Osteoblast (primary cell): ENCODE measurements around the gene HMGCS2. TPM values are rescaled to one million over a fixed set of nuclear protein-coding genes. Genes with fewer than 3 reads are reported as not detected.

Experiments
- DNase-seq: peaks from one replicate; pipeline ENCODE4 v3.0.0; 2011; ENCODE audit warnings: low spot score, mixed read lengths; ENCODE audit not compliant: insufficient read length; ENCODE audit errors: missing footprints
- H2AFZ ChIP-seq: 2 replicates; pipeline ENCODE4 v1.6.0; 2011; ENCODE audit warnings: mild to moderate bottlenecking, low read length
- H3K27ac ChIP-seq: 2 replicates; pipeline ENCODE4 v1.5.1; 2011; ENCODE audit warnings: mild to moderate bottlenecking, low read depth, low read length, moderate library complexity
- H3K27me3 ChIP-seq: 2 replicates; pipeline ENCODE4 v1.6.0; 2012; ENCODE audit warnings: mild to moderate bottlenecking, control low read depth, inconsistent platforms, low read length, moderate library complexity; ENCODE audit not compliant: insufficient read depth
- H3K36me3 ChIP-seq: 2 replicates; pipeline ENCODE4 v1.5.1; 2011; ENCODE audit warnings: mild to moderate bottlenecking, low read length, control low read depth, moderate library complexity; ENCODE audit not compliant: insufficient read depth
- H3K4me1 ChIP-seq: 2 replicates; pipeline ENCODE4 v1.5.1; 2011; ENCODE audit warnings: mild to moderate bottlenecking, low read length, control low read depth, moderate library complexity; ENCODE audit not compliant: insufficient read depth
- H3K4me2 ChIP-seq: 2 replicates; pipeline ENCODE4 v1.6.0; 2011; ENCODE audit warnings: mild to moderate bottlenecking, low read length; ENCODE audit not compliant: insufficient read depth
- H3K4me3 ChIP-seq: fragments of 200-600 bp; sonication (generic); 3 replicates; pipeline ENCODE4 v1.5.1; 2012; ENCODE audit warnings: mild to moderate bottlenecking, low read length, inconsistent platforms; ENCODE audit not compliant: insufficient read depth
- H3K79me2 ChIP-seq: 2 replicates; pipeline ENCODE4 v1.6.0; 2012; ENCODE audit warnings: mild to moderate bottlenecking, low read length, control low read depth, inconsistent platforms; ENCODE audit not compliant: insufficient read depth
- H3K9me3 ChIP-seq: 2 replicates; pipeline ENCODE4 v1.5.1; 2011; ENCODE audit warnings: low read depth, low read length, control low read depth
- H4K20me1 ChIP-seq: 2 replicates; pipeline ENCODE4 v1.6.0; 2012; ENCODE audit warnings: mild to moderate bottlenecking, low read length, control low read depth; ENCODE audit not compliant: insufficient read depth
- CTCF ChIP-seq: IDR thresholded peaks from 2 replicates; pipeline ENCODE4 v1.5.1; 2011; ENCODE audit warnings: mild to moderate bottlenecking, low read depth, low read length, moderate library complexity; ENCODE audit errors: extremely low read depth
- total RNA-seq: library from RNA; depleted of rRNA; stranded (reverse); fragments of >200 nt; gene quantifications from 2 replicates; pipeline ENCODE4 v1.2.3, GENCODE V29; 2012

Gene HMGCS2
- total RNA-seq, 1 donor = not detected

- no peak overlapping the region for H2AFZ ChIP-seq
- peaks cover 11% of the 10 kb centered on the region for H3K4me1 ChIP-seq
- TF ChIP-seq CTCF = no peak
- no peaks in the 10 kb centered on the region for H3K9me3 ChIP-seq
- H3K36me3 ChIP-seq = no peaks in the 10 kb centered on the region
- H3K27ac ChIP-seq = no peak overlapping the region
- no peaks in the 10 kb centered on the region for H3K79me2 ChIP-seq
- H3K4me3 ChIP-seq = no peak overlapping the region
- no peak for DNase-seq
- no peaks in the 10 kb centered on the region for H4K20me1 ChIP-seq
- H3K4me2 ChIP-seq = no peak overlapping the region
- peaks cover 3% of the 10 kb centered on the region for H3K27me3 ChIP-seq
These were observed 28.5 kb upstream of the HMGCS2 start for GRCh38 chr1:119797162-119797561.

GRCh38 chr1:119795261-119796200 lies 26.8 kb upstream of the HMGCS2 start:
- no peak for TF ChIP-seq CTCF

GRCh38 chr1:119794876-119795240 lies 26.2 kb upstream of the HMGCS2 start:
- Histone ChIP-seq H3K9me3 (no peaks in the 10 kb centered on the region), H4K20me1 (no peaks in the 10 kb centered on the region), H3K4me3 (no peak overlapping the region), H3K36me3 (no peaks in the 10 kb centered on the region), H3K27me3 (peaks cover 3% of the 10 kb centered on the region), H3K4me1 (peaks cover 11% of the 10 kb centered on the region), H3K27ac (no peak overlapping the region), H3K79me2 (no peaks in the 10 kb centered on the region), H2AFZ (no peak overlapping the region), H3K4me2 (peak overlapping the region; percentile 19)
- no peak for TF ChIP-seq CTCF
- no peak for DNase-seq

More at GRCh38 chr1:119795261-119796200, 26.8 kb upstream of the HMGCS2 start:
- H3K27ac ChIP-seq = no peak overlapping the region
- no peak overlapping the region for H2AFZ ChIP-seq
- no peaks in the 10 kb centered on the region for H3K9me3 ChIP-seq
- H4K20me1 ChIP-seq = no peaks in the 10 kb centered on the region
- H3K4me3 ChIP-seq = no peak overlapping the region
- H3K4me1 ChIP-seq = peaks cover 11% of the 10 kb centered on the region
- no peaks in the 10 kb centered on the region for H3K36me3 ChIP-seq
- DNase-seq = no peak
- peak overlapping the region; percentile 19 for H3K4me2 ChIP-seq
- no peaks in the 10 kb centered on the region for H3K79me2 ChIP-seq
- H3K27me3 ChIP-seq = peaks cover 3% of the 10 kb centered on the region

GRCh38 chr1:119794230-119794875 lies 25.6 kb upstream of the HMGCS2 start:
- H3K9me3 ChIP-seq = no peaks in the 10 kb centered on the region
- no peaks in the 10 kb centered on the region for H3K36me3 ChIP-seq
- DNase-seq = peak; percentile 67
- H3K79me2 ChIP-seq = no peaks in the 10 kb centered on the region
- H3K4me3 ChIP-seq = no peak overlapping the region
- TF ChIP-seq CTCF = no peak
- H2AFZ ChIP-seq = no peak overlapping the region
- H3K27me3 ChIP-seq = peaks cover 3% of the 10 kb centered on the region
- no peaks in the 10 kb centered on the region for H4K20me1 ChIP-seq
- no peak overlapping the region for H3K27ac ChIP-seq
- H3K4me2 ChIP-seq = peak overlapping the region; percentile 16
- peaks cover 11% of the 10 kb centered on the region for H3K4me1 ChIP-seq
